D721Med (cell line): Measurements from ENCODE around the gene ZMAT3.
"Not testable (repeated sequence)": the region's sequence is repeated elsewhere in the genome, so short reads cannot be mapped to it uniquely, and the experiment has no call there.

Experiments
- DNase-seq: peaks from one replicate; pipeline ENCODE4 v3.0.0; 2011; ENCODE audit warnings: low spot score; ENCODE audit not compliant: insufficient read length
- FAIRE-seq: peaks from 2 replicates; lab custom pipeline; 2011; peaks lifted over from hg19 to GRCh38; lab: Jason Lieb, UNC
- CTCF ChIP-seq: IDR thresholded peaks from 2 replicates; pipeline ENCODE4 v1.5.1; 2012; ENCODE audit warnings: mild to moderate bottlenecking, control low read depth; ENCODE audit not compliant: insufficient read depth; ENCODE audit errors: missing control alignments

The ZMAT3 gene

GRCh38 chr3:179035232-179035631 lies 36.4 kb downstream of the ZMAT3 start:
- FAIRE-seq (no peak), DNase-seq (no peak)
- no peak for TF ChIP-seq CTCF

- FAIRE-seq: not testable (repeated sequence)
Measured at GRCh38 chr3:179033304-179033657, 38.3 kb downstream of the ZMAT3 start.

GRCh38 chr3:179032454-179033303 lies 38.9 kb downstream of the ZMAT3 start:
- FAIRE-seq, DNase-seq: not testable (repeated sequence)

More at GRCh38 chr3:179033304-179033657, 38.3 kb downstream of the ZMAT3 start:
- not testable (repeated sequence) for DNase-seq

GRCh38 chr3:179029096-179029495 lies 42.5 kb downstream of the ZMAT3 start:
- DNase-seq (no peak), FAIRE-seq (no peak)
- TF ChIP-seq CTCF: no peak

GRCh38 chr3:179028408-179028807 lies 43.2 kb downstream of the ZMAT3 start:
- FAIRE-seq (no peak), DNase-seq (no peak)
- no peak for TF ChIP-seq CTCF

- DNase-seq: no peak
Measured at GRCh38 chr3:179027326-179027900, 44.2 kb downstream of the ZMAT3 start.

GRCh38 chr3:179026636-179027035 lies 45.0 kb downstream of the ZMAT3 start:
- no peak for TF ChIP-seq CTCF
- no peak for FAIRE-seq
- DNase-seq: no peak

More at GRCh38 chr3:179027326-179027900, 44.2 kb downstream of the ZMAT3 start:
- TF ChIP-seq CTCF: no peak
- no peak for FAIRE-seq

- FAIRE-seq: no peak
- no peak for TF ChIP-seq CTCF
- no peak for DNase-seq
Measured at GRCh38 chr3:179021119-179021903, 50.3 kb downstream of the ZMAT3 start.
